CD14-positive monocyte (primary cell): Measurements from ENCODE around the gene EPHA1. TPM values are rescaled to one million over a fixed set of nuclear protein-coding genes. Genes with fewer than 3 reads are reported as not detected.

Source experiments
- DNase-seq, 3 donors: peaks; one replicate each; pipeline ENCODE4 v3.0.0-alpha.2; 2011 to 2022
- H2AFZ ChIP-seq: 2 replicates; pipeline ENCODE4 v1.6.0; 2012; ENCODE audit warnings: mild to moderate bottlenecking, low read depth, low read length, inconsistent platforms; ENCODE audit not compliant: insufficient read depth, poor library complexity, severe bottlenecking
- H3K27ac ChIP-seq, 2 donors: 1 replicate in 1 of 2; 2 replicates in 1 of 2; pipeline ENCODE4 v1.5.1; 2012 to 2013; ENCODE audit warnings: low read length in 2 of 2, control low read depth in 1 of 2, inconsistent platforms in 1 of 2, low read depth in 1 of 2, mild to moderate bottlenecking in 1 of 2
- H3K27me3 ChIP-seq, 2 donors: one replicate each; pipeline versions ENCODE4 v1.6.0 to v1.6.1; 2011 to 2013; ENCODE audit warnings: low read length in 2 of 2; ENCODE audit not compliant: control insufficient read depth in 2 of 2, insufficient read depth in 2 of 2
- H3K36me3 ChIP-seq, 2 donors: replicated peaks in 1 of 2; 1 replicate in 1 of 2; 2 replicates in 1 of 2; pipeline versions ENCODE4 v1.5.1 to v1.6.1; 2012 to 2013; ENCODE audit warnings: low read length in 2 of 2, control low read depth in 1 of 2, inconsistent platforms in 1 of 2, mild to moderate bottlenecking in 1 of 2; ENCODE audit not compliant: insufficient read depth in 2 of 2, control insufficient read depth in 1 of 2
- H3K4me1 ChIP-seq, 2 donors: 1 replicate in 1 of 2; 2 replicates in 1 of 2; pipeline versions ENCODE4 v1.5.1 to v1.6.1; 2012 to 2013; ENCODE audit warnings: low read length in 2 of 2, control low read depth in 1 of 2, inconsistent platforms in 1 of 2, mild to moderate bottlenecking in 1 of 2, moderate library complexity in 1 of 2; ENCODE audit not compliant: insufficient read depth in 2 of 2, control insufficient read depth in 1 of 2
- H3K4me2 ChIP-seq: replicated peaks from 2 replicates; pipeline ENCODE3; 2012; ENCODE audit warnings: low read length, moderate library complexity, mild to moderate bottlenecking; ENCODE audit not compliant: poor library complexity, severe bottlenecking; ENCODE audit errors: extremely low read depth
- H3K4me3 ChIP-seq, 3 experiments: fragments of 200-600 bp in 1 of 3; sonication (generic) in 1 of 3; replicated peaks in 1 of 3; 1 replicate in 2 of 3; 2 replicates in 1 of 3; pipeline ENCODE4 v1.5.1; 2011 to 2013; ENCODE audit warnings: low read length in 3 of 3, mild to moderate bottlenecking in 3 of 3, control low read depth in 2 of 3, low read depth in 2 of 3, inconsistent platforms in 1 of 3, moderate library complexity in 1 of 3
- H3K79me2 ChIP-seq: 2 replicates; pipeline ENCODE4 v1.6.0; 2012; ENCODE audit warnings: mild to moderate bottlenecking, control low read depth, inconsistent platforms, low read length, moderate library complexity; ENCODE audit not compliant: insufficient read depth
- H3K9ac ChIP-seq: 2 replicates; pipeline ENCODE4 v1.6.0; 2017; ENCODE audit warnings: low read length, mild to moderate bottlenecking; ENCODE audit not compliant: insufficient read depth, poor library complexity, severe bottlenecking
- H3K9me3 ChIP-seq, 2 donors: replicated peaks in 1 of 2; 1 replicate in 1 of 2; 2 replicates in 1 of 2; pipeline versions ENCODE4 v1.5.1 to v1.6.1; 2012 to 2013; ENCODE audit warnings: low read length in 2 of 2, control low read depth in 1 of 2; ENCODE audit not compliant: control insufficient read depth in 1 of 2, insufficient read depth in 1 of 2
- H4K20me1 ChIP-seq: 2 replicates; pipeline ENCODE4 v1.6.0; 2012; ENCODE audit warnings: mild to moderate bottlenecking, low read length, control low read depth, moderate library complexity; ENCODE audit not compliant: insufficient read depth
- H3K27ac Mint-ChIP-seq, 7 donors: one replicate each; pipeline ENCODE4 v1.8.0; 2020; ENCODE audit warnings: mild to moderate bottlenecking in 7 of 7, mixed read lengths in 7 of 7, moderate library complexity in 6 of 7, inconsistent platforms in 2 of 7
- H3K27me3 Mint-ChIP-seq, 3 donors: one replicate each; pipeline ENCODE4 v1.8.0; 2021 to 2022; ENCODE audit warnings: low read depth in 3 of 3, mild to moderate bottlenecking in 3 of 3, mixed read lengths in 3 of 3, moderate library complexity in 3 of 3, inconsistent platforms in 1 of 3
- H3K36me3 Mint-ChIP-seq, 2 donors: one replicate each; pipeline ENCODE4 v1.8.0; 2020; ENCODE audit warnings: mixed read lengths in 2 of 2, inconsistent platforms in 1 of 2, mild to moderate bottlenecking in 1 of 2
- H3K4me1 Mint-ChIP-seq: one replicate; pipeline ENCODE4 v1.8.0; 2020; ENCODE audit warnings: mild to moderate bottlenecking, mixed read lengths
- H3K4me3 Mint-ChIP-seq, 2 donors: one replicate each; pipeline ENCODE4 v1.8.0; 2020; ENCODE audit warnings: mild to moderate bottlenecking in 2 of 2, mixed read lengths in 2 of 2, moderate library complexity in 1 of 2
- H3K9me3 Mint-ChIP-seq, 7 donors: one replicate each; pipeline ENCODE4 v1.8.0; 2020 to 2022; ENCODE audit warnings: mixed read lengths in 7 of 7, mild to moderate bottlenecking in 6 of 7, moderate library complexity in 6 of 7, inconsistent platforms in 2 of 7
- WGBS: methylation state at CpG from one replicate; pipeline ENCODE4 v1.1.5; 2013; ENCODE audit warnings: missing lambda C conversion rate; ENCODE audit not compliant: insufficient coverage; 5-methylcytosine and 5-hydroxymethylcytosine counted together
- intact Hi-C, 2 donors: fragments of 100-400 bp; cut with micrococcal nuclease; formaldehyde crosslinking; loops; one replicate each; pipeline versions ENCODE4 v1.15.0 to v1.15.1; 2023
- polyA plus RNA-seq, 3 donors: library from polyadenylated mRNA; depleted of rRNA in 1 of 3; unstranded in 2 of 3; stranded (reverse) in 1 of 3; fragments of 300-500 nt in 2 of 3; fragments of >200 nt in 1 of 3; fragmentation: Illumina TruSeq in 2 of 3; gene quantifications; 1 replicate in 2 of 3; 2 replicates in 1 of 3; pipeline ENCODE4 v1.2.3, GENCODE V29; 2012 to 2021
- TF ChIP-seq, protein P1 (sequence below): fragments of 200-600 bp; IDR thresholded peaks from one replicate; pipeline ENCODE4 v1.8.0; 2022; ENCODE audit warnings: antibody characterized with exemption, mild to moderate bottlenecking

Gene EPHA1
- polyA plus RNA-seq, 3 donors, result 0.50 to 0.95 TPM; not detected in 1

DNA sequence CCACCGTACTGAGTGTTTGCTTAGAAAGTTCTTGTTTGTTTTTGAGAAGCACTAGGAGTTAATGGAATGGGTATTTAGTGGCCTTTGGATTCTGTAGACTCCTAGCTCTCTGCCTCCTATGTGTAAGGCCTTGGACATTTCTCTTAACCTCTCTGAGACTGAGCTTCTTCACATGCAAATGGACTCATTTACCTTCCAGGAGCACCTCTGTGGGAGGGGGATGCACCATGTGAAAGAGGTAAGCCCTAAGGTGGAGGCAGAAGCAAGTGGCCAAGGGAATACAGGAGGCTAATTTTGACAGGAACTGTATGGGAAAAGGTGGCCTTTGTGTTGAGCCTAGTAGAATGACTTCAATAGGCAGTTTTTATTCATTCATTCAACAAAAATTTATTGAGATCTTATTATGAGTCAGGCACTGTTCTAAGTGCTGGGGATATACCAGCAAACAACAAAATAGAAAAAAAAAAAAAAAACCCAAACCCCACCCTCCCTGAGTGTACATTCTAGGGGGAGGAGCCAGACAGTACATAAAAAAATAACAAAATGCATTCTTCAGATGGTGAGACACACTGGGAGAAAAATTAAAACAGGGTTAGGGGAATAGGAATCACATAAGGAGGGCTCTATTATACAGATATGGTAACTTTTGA, 9.2 kb upstream of the EPHA1 start:
- Mint-ChIP-seq H3K27ac (peak overlapping the region in 1 of 7 donors; percentile 27), H3K4me1 (peaks cover 43% of the 10 kb centered on the region), H3K27me3 (peaks cover 0 to 2% (median 0%) of the 10 kb centered on the region in 3 donors), H3K9me3 (peaks cover 3 to 14% (median 9%) of the 10 kb centered on the region in 7 donors), H3K36me3 (peaks cover 41 to 43% of the 10 kb centered on the region in 2 donors), H3K4me3 (no peak overlapping the region)
- Histone ChIP-seq H3K9ac (no peak overlapping the region), H2AFZ (no peak overlapping the region), H3K27me3 (no peaks in the 10 kb centered on the region), H3K79me2 (peaks cover 46% of the 10 kb centered on the region), H3K4me3 (no peak overlapping the region), H3K9me3 (peaks cover 0 to 2% of the 10 kb centered on the region in 2 donors), H3K4me1 (peaks cover 13 to 44% of the 10 kb centered on the region in 2 donors), H4K20me1 (no peaks in the 10 kb centered on the region), H3K27ac (no peak overlapping the region), H3K36me3 (peaks cover 0 to 44% of the 10 kb centered on the region in 2 donors), H3K4me2 (no peak overlapping the region)
- WGBS, result no CpG with 5 or more reads among the region's 1 CpG
- no peak for DNase-seq
- TF ChIP-seq, protein P1, sequence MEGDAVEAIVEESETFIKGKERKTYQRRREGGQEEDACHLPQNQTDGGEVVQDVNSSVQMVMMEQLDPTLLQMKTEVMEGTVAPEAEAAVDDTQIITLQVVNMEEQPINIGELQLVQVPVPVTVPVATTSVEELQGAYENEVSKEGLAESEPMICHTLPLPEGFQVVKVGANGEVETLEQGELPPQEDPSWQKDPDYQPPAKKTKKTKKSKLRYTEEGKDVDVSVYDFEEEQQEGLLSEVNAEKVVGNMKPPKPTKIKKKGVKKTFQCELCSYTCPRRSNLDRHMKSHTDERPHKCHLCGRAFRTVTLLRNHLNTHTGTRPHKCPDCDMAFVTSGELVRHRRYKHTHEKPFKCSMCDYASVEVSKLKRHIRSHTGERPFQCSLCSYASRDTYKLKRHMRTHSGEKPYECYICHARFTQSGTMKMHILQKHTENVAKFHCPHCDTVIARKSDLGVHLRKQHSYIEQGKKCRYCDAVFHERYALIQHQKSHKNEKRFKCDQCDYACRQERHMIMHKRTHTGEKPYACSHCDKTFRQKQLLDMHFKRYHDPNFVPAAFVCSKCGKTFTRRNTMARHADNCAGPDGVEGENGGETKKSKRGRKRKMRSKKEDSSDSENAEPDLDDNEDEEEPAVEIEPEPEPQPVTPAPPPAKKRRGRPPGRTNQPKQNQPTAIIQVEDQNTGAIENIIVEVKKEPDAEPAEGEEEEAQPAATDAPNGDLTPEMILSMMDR, result no peak
- intact Hi-C loops, result loop anchor here (5.0 to 10.0 kb wide), 4 partner anchors 36 to 173 kb away; partner anchors contain the start of genes ZYX (in 2 of the 2) and FAM131B (in 1 of the 2)

GRCh38 chr7:143416565-143417149, 8.0 kb upstream of the EPHA1 start:
- H2AFZ ChIP-seq, result no peak overlapping the region
- H3K27me3 Mint-ChIP-seq, result no peaks in the 10 kb centered on the region
- H3K27ac Mint-ChIP-seq, result no peak overlapping the region
- peaks cover 58% of the 10 kb centered on the region for H3K79me2 ChIP-seq
- no peaks in the 10 kb centered on the region for H3K9me3 ChIP-seq
- H3K4me1 Mint-ChIP-seq, result peaks cover 51% of the 10 kb centered on the region
- intact Hi-C loops, result loop anchor here (5.0 to 10.0 kb wide), 4 partner anchors 34 to 172 kb away; partner anchors contain the start of genes ZYX (in 2 of the 2) and FAM131B (in 1 of the 2)
- no peak overlapping the region for H3K9ac ChIP-seq
- H3K36me3 ChIP-seq, result peaks cover 0 to 32% of the 10 kb centered on the region in 2 donors
- no peak overlapping the region for H3K27ac ChIP-seq
- H3K4me3 ChIP-seq, result no peak overlapping the region
- no peaks in the 10 kb centered on the region for H3K27me3 ChIP-seq
- H3K4me2 ChIP-seq, result peak overlapping the region; percentile 12
- no peak overlapping the region for H3K4me3 Mint-ChIP-seq
- peak; percentile 43 to 69 (median 52) for DNase-seq
- no CpG with 5 or more reads among the region's 3 CpGs for WGBS
- peaks cover 29 to 31% of the 10 kb centered on the region in 2 donors for H3K36me3 Mint-ChIP-seq
- peaks cover 3 to 14% (median 9%) of the 10 kb centered on the region in 7 donors for H3K9me3 Mint-ChIP-seq
- TF ChIP-seq, protein P1, result peak; percentile 88
- peaks cover 25 to 56% of the 10 kb centered on the region in 2 donors for H3K4me1 ChIP-seq
- no peaks in the 10 kb centered on the region for H4K20me1 ChIP-seq
